ENCODE data around the gene PSAT1.

DNA sequence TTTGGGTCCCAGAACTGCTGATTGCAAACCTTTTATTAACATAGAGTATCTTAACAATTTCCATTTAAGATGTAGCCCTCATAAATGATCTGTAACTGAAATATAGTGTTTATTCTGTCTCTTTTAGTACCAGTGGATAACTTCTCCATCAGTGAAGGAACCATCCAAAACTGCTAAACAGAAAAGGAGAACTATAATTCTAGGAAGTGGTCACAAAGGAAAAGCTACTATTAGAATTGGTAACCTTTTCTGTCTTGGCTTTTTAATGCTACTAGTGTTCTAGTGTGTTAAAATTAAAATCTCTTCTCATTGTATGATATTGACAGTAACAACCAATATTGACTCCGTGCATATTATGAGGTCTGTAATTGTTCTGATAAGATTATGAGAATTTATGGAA is 48.3 kb upstream of the PSAT1 start:
- TF ChIP-seq EZH2phosphoT487 (IDR thresholded peaks at IDR 0.05; ENCODE audit: borderline replicate concordance, low read depth, low read length) = no peak
- TF ChIP-seq, protein P1, sequence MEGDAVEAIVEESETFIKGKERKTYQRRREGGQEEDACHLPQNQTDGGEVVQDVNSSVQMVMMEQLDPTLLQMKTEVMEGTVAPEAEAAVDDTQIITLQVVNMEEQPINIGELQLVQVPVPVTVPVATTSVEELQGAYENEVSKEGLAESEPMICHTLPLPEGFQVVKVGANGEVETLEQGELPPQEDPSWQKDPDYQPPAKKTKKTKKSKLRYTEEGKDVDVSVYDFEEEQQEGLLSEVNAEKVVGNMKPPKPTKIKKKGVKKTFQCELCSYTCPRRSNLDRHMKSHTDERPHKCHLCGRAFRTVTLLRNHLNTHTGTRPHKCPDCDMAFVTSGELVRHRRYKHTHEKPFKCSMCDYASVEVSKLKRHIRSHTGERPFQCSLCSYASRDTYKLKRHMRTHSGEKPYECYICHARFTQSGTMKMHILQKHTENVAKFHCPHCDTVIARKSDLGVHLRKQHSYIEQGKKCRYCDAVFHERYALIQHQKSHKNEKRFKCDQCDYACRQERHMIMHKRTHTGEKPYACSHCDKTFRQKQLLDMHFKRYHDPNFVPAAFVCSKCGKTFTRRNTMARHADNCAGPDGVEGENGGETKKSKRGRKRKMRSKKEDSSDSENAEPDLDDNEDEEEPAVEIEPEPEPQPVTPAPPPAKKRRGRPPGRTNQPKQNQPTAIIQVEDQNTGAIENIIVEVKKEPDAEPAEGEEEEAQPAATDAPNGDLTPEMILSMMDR (conservative IDR thresholded peaks at IDR 0.05; ENCODE audit: low read length) = no peak
